Measurements from ENCODE around the gene ARHGDIG. TPM values are rescaled to one million over a fixed set of nuclear protein-coding genes. Genes with fewer than 3 reads are reported as not detected.

Gene ARHGDIG
- total RNA-seq, 1 donor, result not detected

- DNase-seq (ENCODE audit: low read depth), result no peak
- TF ChIP-seq, protein P1, sequence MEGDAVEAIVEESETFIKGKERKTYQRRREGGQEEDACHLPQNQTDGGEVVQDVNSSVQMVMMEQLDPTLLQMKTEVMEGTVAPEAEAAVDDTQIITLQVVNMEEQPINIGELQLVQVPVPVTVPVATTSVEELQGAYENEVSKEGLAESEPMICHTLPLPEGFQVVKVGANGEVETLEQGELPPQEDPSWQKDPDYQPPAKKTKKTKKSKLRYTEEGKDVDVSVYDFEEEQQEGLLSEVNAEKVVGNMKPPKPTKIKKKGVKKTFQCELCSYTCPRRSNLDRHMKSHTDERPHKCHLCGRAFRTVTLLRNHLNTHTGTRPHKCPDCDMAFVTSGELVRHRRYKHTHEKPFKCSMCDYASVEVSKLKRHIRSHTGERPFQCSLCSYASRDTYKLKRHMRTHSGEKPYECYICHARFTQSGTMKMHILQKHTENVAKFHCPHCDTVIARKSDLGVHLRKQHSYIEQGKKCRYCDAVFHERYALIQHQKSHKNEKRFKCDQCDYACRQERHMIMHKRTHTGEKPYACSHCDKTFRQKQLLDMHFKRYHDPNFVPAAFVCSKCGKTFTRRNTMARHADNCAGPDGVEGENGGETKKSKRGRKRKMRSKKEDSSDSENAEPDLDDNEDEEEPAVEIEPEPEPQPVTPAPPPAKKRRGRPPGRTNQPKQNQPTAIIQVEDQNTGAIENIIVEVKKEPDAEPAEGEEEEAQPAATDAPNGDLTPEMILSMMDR (IDR thresholded peaks at IDR 0.05; ENCODE audit: insufficient read depth, low read depth, low read length), result no peak
- no peak overlapping the region for H3K4me3 ChIP-seq (ENCODE audit: low read depth, low read length)
Measured at GRCh38 chr16:307691-308312, 27.4 kb downstream of the ARHGDIG start.

GRCh38 chr16:309476-309875 is 29.1 kb downstream of the ARHGDIG start:
- DNase-seq (ENCODE audit: low read depth), result no peak
- TF ChIP-seq, protein P1 (IDR thresholded peaks at IDR 0.05; ENCODE audit: insufficient read depth, low read depth, low read length), result no peak
- H3K4me3 ChIP-seq (ENCODE audit: low read depth, low read length), result no peak overlapping the region

DNA sequence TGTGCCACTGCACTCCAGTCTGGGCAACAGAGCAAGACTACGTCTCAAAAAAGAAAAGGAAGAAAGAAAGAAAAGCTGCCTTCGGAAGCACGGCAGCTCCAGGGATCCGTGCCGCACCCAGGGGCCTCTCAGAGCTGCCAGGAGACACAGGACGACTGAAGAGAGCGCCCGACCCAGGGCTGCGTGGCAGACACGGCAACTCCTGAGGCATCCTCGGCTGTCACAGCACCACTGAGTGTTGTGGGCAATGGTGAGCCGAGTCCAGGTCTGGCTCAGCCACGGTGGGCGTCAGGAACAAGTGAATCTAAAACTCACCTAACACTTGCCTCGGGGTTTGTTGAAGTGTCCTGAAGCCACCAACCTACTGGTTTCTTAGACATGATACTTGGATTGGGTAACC is 31.3 kb downstream of the ARHGDIG start:
- no peak for DNase-seq (ENCODE audit: low read depth)
- TF ChIP-seq, protein P1 (IDR thresholded peaks at IDR 0.05; ENCODE audit: insufficient read depth, low read depth, low read length), result no peak
- H3K4me3 ChIP-seq (ENCODE audit: low read depth, low read length), result no peak overlapping the region

DNA sequence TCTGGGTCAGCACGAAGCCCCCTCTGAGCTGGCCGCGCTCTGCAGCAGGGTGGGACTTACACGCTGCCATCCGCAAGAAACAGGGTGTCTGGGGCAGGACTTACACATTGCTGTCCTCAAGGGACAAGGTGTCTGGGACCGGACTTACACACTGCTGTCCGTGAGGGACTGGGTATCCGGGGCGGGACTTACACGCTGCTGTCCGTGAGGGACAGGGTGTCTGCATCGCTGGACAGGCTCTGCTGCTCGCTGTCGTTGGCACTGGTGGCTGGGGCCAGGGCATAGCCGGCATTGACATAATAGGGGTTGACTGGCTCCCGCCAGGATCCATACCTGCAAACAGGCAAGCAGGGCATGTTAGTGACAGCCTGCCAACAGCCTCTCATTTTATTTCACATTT is 34.0 kb downstream of the ARHGDIG start:
- TF ChIP-seq, protein P1 (IDR thresholded peaks at IDR 0.05; ENCODE audit: insufficient read depth, low read depth, low read length), result no peak
- no peak overlapping the region for H3K4me3 ChIP-seq (ENCODE audit: low read depth, low read length)
- DNase-seq (ENCODE audit: low read depth), result no peak

DNA sequence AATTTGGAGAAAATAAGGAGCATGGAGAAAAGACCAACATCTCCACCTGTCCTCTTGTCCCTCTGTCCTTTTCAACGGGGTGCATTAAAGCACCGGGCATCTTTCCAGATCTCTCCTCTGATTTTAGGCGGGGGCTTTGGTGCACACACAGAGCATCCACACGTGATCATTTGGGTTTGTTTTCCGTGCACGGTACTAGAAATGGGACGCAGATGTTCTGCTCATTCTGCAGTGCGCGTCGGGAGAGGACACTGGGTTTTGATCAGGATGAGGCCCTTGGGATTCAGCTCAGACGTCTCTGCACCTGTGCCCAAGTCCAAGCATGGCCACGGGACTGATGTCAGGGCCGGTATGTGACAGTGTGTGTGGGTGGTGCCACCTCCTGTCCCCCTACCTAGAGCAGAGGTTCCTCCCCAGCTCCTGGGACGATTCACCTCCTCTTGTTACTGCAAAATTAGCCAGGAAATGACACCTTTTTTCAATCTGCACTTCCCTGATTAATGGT is 34.5 kb downstream of the ARHGDIG start:
- TF ChIP-seq, protein P1 (IDR thresholded peaks at IDR 0.05; ENCODE audit: insufficient read depth, low read depth, low read length), result no peak
- no peak overlapping the region for H3K4me3 ChIP-seq (ENCODE audit: low read depth, low read length)
- no peak for DNase-seq (ENCODE audit: low read depth)

DNA sequence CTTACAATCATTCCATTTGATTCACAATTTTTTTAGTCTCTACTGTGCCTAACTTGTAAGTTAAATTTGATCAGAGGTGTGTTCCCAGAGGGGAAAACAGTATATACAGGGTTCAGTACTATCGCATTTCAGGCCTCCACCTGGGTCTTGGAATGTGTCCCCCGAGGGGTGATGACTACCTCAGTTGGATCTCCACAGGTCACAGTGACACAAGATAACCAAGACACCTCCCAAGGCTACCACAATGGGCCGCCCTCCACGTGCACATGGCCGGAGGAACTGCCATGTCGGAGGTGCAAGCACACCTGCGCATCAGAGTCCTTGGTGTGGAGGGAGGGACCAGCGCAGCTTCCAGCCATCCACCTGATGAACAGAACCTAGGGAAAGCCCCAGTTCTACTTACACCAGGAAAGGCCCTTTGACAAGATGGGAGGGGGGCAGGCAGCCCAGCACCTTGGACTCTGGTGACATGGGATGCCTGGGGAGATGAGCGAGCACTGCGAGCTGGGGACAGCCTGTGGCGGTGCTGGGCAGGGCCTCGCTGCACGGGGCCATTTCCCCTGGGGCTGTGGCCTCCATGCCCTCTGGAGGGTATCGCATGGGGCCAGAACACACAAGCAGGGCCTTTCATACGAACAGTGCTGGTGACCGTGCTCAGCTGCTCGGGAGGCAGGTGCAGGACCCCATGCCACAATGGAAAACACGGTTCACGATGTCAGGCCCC is 36.5 kb downstream of the ARHGDIG start:
- TF ChIP-seq, protein P1 (IDR thresholded peaks at IDR 0.05; ENCODE audit: insufficient read depth, low read depth, low read length), result no peak
- H3K4me3 ChIP-seq (ENCODE audit: low read depth, low read length), result no peak overlapping the region
- no peak for DNase-seq (ENCODE audit: low read depth)
